ENCODE results near the gene RSPO4.

Gene RSPO4

DNA sequence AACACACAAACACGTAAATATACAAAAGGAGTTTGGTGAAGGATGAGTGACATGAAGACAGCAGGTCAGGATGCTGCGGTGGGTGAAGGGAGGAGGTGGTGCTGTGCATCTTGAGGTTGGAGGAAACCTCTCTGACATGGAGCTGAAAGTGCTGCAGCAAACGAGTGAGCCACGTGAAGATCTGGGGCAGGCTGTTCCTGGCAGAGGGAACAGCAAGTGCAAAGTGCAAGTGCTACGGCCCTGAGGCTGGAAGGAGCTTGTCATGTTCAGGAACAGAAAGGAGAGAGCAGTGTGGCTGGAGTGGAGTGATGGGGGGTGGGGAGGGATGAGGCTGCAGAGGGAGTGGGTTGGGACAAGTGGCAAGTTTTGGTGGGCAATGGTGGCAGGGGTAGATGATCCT is 61.2 kb downstream of the RSPO4 start:
- no peak for DNase-seq

DNA sequence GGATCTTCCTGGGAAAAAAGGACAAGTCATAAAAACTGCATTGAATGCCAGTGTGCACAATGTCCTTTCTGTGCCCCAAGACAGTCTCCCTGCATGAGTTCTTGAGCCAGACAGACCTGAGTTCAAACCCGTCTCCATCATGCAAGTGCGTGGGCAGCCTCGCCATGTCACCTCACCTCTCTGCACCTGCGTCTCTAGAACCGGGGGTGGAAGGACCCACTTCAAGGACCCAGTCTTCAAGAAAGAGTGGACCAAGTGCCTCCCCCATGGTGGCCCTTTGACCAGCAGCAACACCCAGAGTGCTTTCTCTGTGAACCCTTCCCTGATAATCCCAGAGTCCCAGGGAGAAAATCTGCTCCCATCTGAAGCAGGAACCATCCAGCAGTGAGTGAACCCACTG is 62.5 kb downstream of the RSPO4 start:
- no peak for DNase-seq

DNA sequence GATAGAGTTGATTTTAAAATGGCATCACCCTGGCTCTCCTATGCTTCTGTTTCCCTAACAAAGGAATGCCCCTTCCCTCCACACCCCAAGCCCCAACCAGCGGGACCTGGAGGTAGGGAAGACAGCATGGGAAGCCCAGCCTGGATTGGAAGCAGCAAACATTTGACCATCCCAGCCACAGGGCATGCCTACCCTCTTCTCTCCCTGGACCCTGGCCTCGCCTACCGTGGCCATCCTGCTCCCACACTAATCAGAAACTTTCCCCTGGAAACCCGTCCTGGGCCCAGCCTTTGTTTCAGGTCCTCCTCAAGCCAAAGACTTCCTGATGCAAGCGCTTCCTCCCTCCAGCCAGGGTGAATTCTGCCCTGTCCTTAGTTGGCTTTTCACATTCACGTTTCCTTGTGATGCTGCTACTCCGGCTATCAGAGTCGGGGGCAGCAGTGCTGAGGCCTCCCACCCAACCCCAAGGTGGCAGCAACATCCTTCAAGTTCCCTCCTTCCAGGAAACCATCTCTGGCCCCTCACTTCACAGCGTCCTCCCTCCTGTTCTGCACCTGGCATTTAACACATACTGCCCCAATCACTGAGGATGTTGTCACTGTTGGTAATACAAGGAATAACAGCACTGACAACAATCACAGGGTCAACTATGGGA is 67.8 kb downstream of the RSPO4 start:
- no peak for DNase-seq

DNA sequence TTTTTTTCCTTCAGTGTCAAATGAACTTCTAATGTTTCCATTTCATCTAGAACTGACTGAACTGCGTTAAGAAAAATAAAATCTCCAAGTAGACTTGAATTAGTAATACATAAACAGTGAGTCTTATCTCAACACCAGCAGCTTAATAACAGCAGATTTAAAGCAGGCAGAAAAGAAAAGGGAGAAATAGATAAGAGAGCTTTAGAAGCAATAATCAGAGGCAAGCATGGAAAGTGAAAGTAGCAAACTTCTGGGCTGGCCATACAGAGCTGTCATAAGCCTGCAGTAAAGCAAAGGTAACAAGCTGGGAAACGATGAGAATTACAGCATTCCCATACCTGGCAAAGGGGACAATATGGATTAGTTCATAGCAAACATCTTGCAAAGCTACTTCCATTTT is 69.1 kb downstream of the RSPO4 start:
- DNase-seq, result no peak

DNA sequence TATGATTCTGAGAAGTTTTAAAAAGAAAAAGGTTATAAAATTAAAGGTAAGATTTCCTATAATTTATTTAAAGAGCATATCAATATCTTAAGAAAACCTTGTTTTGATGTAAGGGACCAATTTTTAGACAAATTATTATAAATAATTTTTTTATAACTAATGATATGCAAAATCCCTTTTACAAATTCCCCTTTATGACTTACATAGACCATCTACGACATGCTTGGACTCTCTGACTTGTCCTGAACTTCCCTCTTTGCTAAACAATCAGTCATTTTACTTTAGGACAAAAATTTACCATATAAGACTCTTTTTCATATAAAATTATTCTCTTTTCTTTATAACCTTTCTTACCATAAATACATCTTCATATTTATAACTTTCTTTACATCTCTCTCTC is 70.7 kb downstream of the RSPO4 start:
- no peak for DNase-seq

DNA sequence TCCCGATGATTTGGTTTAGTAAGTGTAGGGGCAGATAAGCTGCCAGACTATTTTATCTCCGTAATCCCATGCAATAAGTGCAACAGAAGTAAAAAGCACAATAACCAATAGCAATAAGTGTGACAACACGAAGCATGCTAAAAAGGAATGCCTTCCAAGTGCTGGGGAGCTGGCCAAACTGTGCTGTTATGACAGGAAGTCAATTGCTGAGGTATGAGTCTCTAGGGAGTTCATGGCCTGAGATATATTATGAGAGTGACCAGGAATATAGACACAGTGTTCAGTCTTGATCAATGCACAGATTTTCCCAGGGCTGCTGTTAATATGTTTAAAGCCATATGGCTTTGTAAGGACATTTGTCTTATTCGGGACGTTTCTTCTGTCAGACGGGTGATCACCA is 75.4 kb downstream of the RSPO4 start:
- no peak for DNase-seq

DNA sequence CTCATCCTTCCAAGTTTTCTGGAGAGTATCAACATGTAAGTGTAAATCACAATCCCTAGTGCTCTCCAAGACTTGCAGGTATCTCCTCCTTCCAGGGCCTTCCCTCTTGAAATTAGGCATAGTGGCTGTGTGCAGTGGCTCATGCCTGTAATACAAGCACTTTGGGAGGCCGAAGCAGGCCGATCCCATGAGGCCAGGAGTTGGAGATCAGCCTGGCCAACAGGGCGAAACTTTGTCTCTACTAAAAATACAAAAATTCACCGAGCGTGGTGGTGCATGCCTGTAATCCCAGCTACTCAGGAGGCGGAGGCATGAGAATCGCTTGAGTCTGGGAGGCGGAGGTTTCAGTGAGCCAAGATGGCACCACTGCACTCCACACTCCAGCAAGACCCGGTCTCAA is 76.6 kb downstream of the RSPO4 start:
- no peak for DNase-seq

DNA sequence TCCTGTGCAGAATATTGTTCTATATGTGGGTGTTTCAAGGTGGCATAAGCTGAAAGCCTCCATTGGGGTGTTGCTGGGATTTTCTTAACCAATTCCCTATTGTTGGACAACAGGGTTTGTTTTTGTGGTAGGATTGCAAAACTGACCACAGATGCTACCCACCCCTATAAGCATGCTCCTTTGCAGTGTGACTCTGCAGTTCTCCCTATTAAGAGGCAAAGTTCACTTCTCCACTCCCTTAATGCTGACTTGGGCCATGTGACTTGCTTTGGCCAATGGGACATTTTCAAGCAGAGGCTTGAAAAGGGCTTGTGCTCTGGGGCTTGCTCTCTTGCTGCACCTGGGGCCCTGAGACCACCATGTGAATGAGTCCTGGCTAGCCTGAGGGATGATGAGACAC is 77.5 kb downstream of the RSPO4 start:
- DNase-seq, result no peak

DNA sequence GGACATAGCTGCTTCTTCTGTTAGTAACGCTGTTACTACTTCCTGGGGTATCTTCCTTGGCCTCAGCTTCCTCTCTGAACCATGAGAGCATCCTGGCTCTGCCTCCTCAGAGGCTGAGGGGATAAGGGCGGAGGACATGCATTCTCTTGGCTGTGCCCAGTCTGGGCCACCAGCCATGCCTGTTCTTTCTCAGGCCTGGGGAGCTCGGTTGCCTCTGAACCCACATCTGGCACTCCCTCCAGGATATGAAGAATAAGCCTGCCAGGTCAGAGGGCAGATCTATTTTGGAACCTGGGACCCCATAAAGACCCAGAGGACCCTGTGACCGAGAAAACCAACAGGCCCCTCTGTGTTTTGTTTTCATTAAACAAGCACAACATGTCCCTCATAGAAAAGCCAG is 79.3 kb downstream of the RSPO4 start:
- DNase-seq, result no peak

DNA sequence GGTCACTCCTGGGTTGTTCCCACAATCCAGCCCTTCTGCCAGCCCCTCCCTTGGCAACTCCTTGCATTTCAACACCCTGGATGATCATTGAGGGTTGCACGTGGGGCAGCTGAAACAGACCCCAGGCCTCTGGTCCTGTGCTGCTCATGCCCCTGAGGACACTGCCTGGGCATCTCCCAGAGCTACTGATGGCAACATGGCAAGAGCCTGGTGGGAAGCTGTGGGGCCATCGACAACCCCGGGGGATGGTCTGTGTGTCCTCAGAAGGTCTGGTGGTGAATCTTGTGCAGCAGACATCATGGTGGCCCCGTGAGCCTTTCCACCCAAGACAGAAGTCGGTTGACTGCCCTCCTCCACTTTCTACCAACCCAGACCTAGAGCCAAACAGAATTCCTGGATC is 81.0 kb downstream of the RSPO4 start:
- no peak for DNase-seq

DNA sequence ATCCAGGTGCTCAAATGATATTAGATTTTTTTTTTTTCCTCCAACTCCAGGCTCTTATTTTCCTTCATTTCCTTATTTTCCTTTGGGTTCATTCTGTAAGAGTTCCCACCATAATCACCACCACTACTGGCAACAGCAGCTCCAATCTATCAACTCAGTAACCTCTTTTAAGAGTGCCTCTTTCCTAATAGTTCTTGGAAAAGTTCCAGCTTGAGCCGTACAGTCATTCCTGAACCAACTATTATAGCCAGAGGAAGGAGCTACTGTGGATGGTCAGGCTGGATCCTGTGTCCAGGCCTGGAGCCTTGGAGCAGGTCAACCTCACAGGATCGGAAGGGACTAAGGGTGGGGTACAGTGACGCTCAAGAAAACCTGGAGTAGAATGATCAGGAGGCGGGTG is 81.8 kb downstream of the RSPO4 start:
- no peak for DNase-seq

DNA sequence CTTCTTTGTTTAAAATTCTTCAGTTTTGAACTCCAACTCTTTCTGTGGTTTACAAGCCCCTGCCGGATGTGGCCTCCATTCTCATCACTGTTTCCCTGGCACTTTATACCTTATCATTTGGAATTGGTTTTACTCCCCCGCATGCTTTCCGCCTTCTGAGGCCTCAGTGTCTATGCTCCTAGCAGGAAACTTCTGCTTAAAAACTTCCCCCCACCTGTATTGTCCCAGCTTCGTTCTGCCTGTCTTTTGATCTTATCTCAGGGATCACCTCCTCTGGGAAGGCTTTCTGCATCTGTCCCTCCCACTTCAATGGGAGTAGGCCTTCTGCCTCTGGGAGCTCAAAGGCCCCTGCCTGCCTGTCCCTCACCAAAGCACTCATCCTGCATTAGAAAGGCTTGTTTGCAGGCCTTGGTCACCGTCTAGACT is 82.6 kb downstream of the RSPO4 start:
- no peak for DNase-seq

DNA sequence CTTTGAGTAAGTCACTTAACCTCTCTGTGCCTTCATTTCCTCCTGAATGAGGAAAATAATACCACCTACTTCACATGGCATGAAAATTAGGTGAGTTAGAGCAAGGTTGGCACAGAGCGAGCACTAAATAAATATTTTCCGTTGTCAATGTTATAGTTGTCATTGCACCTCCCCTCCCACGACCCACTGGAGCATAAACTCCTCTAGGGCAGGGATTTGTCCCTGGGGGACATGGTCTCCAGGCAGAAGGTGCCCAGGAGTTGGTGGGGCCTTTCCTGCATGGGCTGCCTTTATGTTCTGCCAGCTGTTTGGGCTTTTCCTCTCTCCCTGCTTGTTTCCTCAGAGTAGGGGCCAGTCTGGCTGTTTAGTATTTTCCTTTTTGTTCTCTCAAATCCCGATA is 84.7 kb downstream of the RSPO4 start:
- no peak for DNase-seq

DNA sequence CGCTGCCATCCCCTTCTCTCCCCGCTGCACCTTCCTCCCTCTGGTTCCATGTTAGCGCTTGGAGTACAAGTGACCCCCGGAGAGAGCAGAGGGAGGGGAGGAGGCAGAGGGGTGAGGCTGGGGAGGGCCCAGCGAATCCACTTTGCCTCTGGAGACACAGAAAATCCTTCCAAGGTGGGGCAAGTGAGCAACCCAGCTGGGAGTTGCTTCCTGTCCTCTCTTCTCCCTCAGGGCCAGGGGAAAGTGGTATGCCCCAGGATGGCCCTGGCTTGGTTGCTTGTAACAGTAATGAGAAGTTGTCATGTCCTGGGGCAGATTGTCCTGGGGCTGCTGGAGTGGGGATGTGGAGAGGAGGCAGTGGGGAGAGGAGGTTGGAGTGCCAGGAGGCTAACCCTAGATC is 85.3 kb downstream of the RSPO4 start:
- no peak for DNase-seq

DNA sequence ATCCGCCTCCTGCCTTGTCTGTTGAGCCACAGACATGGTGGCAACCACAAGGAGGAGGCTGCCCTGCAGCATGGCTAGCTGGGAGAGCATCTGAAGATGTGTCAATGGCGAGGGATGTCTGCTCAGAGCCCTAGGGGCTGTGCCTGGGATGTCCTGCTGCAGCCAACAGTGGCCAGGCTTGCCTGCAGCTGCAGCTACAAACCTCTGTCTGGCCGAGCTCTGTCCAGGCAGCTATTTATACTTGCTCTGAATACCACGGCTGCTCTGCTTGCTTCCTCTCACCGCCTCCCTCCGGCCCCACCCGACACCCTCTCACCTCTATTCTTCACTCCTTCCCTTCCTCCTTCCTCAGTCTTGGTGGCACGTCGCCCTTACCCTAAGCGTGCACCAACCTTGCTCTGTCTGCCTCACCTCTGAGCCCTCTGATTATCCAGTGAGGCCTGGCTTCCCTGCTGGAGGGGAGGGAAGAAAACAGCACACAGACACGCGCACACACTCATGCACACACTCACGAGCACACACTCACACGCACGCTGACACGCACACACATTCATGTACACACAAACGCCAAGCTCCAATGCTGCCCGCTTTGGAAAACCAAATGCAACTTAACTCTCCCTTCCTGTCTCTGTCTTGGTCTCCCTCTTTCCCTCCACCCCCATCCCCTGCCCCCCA is 85.8 kb downstream of the RSPO4 start, which contains the start of gene ANGPT4:
ANGPT4 (minus strand) TSS at position 210 of the 675 bp plus-strand sequence; CDS start at position 90, 120 bp downstream.
- DNase-seq, result no peak

DNA sequence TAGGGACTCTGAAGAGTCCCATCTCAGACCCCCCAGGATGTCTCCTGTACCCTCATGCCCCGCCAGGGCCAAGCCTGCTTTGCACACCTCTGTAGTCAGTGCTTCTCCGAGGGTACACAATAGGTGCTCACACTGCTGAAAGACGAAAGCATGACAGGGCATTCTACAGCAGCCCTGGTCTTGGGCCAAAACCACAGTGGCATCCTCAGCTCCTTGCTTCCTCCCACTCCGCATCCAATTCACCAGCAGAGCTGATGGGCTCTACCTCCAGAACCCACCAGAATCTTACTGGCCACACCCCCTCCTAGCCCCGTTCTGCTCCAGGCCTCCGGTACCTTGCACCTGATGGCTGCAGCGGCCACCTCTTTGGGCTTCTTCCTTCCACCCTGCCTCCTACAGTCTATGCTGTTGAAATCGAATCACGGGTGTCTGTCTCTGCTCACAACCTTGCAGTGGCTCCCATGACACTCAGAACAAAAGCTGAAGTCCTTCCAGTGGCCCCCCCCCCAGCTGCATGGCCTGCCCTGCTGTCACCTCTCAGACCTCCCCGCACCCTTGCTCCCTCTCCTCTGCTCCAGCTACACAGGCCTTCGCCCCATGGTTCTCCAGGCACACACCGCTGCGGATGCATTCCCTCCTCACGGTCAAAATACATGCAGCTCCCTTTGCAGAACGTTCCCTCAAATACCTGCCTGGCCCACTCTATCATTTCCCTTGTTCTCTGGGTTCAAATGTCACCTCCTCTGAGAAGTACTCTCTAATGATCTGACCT is 87.2 kb downstream of the RSPO4 start:
- DNase-seq, result no peak

DNA sequence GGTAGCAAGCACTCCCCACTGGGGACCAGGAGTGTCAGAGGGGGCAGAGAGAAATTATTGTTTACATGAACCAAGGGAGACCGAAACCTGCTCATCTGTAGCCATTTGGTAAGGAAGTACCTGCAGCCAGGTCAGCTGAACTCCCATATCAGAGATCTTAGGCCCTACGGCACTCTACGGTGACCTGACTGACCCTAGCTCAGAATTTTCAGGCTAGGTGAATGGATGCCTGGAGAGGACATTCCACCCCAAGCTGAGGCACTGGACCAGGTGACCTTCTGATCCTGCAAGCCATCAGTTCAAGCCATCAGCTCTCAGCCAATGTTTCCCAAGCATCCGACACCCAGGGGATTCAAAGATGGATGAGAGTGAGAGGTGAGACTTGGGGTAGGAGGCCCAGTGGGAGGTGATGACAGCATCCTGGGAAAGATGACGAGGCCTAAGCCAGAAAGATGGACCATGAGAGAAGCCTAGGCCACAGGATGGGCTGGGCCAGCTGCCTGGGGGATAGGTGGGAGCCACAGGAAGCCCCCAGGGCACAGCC is 88.7 kb downstream of the RSPO4 start:
- DNase-seq, result no peak

DNA sequence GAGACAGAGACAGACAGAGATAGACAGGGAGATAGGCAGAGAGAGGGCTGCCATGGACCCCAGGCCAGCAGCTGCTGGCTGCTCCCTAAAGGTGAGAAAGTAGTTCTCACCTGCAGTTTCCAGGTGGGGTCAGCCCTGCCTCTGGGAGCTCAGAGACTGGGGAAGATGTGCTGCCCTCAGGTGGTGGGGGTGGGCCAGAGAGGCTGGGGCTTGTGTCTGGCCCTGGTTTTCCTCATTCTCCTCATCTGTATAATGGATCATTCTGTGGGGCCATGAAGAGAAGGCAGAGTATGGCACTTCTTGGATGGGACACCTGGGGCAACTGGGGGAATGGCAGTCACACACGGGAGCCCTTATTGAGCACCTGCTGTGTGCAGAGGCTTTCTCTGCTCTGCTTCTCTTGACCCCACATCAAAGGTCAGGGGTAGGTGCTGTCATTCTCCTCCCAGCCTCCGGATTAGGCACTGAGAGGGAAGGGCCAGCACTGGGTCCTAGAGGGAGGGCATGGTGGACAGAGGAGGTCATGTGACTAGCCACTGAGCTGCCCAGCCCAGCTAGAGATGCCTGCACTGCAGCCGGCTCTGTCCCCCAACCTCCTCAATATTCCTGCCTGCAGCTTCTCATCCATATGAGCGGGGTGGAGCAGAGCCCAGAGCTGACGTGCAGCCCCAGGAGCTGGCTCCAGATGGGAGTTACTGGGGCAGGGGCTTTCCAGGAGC is 90.1 kb downstream of the RSPO4 start:
- no peak for DNase-seq

DNA sequence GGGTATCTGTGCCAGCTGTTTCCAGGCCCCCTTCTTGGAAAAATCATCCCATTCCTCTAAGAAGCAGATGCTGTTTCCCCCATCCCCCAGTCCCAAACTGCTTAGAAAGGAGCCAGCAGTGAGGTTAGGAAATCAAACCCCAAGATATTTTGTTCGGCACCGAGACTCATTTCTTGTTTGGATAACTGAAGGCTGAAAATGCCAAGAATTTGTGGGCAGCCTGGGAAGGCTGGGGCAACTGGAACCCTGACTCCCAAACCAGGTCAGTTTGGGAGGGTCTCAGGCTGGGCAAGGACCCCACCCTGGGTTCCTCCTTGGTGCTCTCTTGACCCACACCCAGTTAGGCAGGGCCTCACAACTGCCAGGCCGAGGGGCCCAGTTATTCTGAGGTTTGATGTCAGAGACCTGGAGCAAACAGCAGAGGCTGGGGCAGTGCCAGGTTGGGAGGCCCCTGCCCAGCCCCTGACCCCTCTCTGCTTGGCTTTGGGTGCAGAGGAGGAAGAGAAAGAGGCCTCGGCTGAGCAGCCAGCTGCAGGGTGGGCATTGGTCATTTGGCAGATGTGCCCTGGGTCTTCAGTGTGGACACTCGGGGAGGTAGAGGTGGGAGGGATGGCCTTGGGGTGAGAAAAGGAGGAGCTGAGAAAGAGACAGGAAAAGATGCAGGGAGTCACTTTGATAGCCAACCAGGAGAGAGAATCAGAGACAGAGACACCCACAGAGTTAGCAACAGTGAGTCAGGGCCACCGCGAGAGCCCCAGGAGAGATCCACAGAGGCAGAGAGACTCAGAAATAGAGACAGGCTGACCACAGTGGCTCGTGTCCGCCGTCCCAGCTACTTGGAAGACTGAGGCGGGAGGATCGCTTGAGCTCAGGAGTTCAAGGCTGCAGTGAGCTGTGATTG is 91.0 kb downstream of the RSPO4 start:
- no peak for DNase-seq

DNA sequence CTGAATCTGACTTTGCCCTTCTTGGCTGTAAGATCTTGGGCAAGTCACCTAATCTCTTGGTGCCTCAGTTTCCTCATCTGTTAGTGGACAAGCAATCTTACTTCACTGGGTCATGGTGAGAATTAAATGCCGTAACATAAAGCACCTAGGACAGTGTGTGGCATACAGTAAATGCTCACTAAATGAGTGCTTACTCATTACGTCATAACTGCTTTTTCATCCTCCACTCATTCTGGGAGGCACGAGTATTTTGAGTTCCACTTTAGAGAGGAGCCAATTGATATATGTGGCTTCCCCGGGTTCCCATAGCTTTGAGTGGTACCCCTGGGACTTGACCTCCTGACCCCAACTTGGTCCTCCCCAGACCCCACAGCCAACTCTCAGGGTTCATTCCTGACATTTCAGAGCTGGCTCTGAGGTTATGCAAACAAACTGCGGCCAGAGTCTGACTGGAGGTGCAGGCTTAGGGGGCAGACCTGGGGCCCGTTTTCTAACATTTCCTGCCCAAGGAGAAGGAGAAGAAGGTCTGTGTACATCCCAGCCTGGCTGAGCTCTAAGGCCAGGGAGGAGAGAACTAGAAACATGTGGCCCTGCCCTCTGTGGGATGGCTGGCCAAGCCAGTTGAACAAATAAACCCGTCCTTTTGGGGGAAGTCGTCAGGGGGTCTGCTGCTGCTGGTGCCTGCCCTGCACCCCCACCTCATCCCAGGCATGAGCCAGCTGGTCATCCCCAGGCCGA is 91.8 kb downstream of the RSPO4 start:
- DNase-seq, result no peak

DNA sequence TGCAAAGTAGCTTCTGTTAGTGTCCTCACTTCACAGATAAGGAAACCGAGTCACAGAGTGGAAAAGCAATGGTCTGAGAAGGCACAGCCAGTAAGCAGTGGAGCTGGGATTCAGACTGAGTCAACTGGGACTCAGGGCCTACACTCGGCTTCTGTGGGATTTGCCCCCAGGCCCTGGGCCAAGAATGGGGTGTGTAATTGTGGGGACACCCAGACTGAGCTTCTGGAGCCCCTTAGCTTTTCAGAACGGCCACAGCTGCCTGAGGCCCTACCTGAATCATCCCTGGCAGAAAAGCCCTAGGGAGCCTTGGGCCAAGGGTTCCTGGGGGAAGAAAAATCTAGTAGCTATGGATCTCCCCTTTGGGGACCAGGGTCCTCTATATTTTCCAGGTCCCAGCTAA is 92.5 kb downstream of the RSPO4 start:
- no peak for DNase-seq

Data from activated CD4-positive, alpha-beta T cell treated with anti-CD3 and anti-CD28 coated beads for 1 hour (primary cell).